Smooth muscle cell (in vitro differentiated cells): Measurements from ENCODE around the gene IPO5. TPM values are rescaled to one million over a fixed set of nuclear protein-coding genes. Genes with fewer than 3 reads are reported as not detected.

Source experiments
- DNase-seq: peaks from one replicate; lab custom pipeline; 2025; ENCODE audit not compliant: unreplicated experiment; lab: John Stamatoyannopoulos, UW
- H2AFZ ChIP-seq: fragments of 200-600 bp; sonication (generic); 2 replicates; pipeline ENCODE4 v1.6.0; 2016; ENCODE audit warnings: antibody characterized with exemption, low read depth, mild to moderate bottlenecking
- H3F3A ChIP-seq: fragments of 200-600 bp; sonication (generic); 2 replicates; pipeline ENCODE4 v1.6.0; 2017; ENCODE audit warnings: antibody characterized with exemption, low read depth
- H3K27ac ChIP-seq: fragments of 200-600 bp; sonication (generic); 2 replicates; pipeline ENCODE4 v1.5.1; 2016; ENCODE audit warnings: low read depth, mild to moderate bottlenecking
- H3K27me3 ChIP-seq: fragments of 200-600 bp; sonication (generic); 2 replicates; pipeline ENCODE4 v1.6.1; 2016; ENCODE audit warnings: low read depth, mild to moderate bottlenecking
- H3K36me3 ChIP-seq: fragments of 200-600 bp; sonication (generic); 2 replicates; pipeline ENCODE4 v1.5.1; 2016; ENCODE audit warnings: low read depth
- H3K4me1 ChIP-seq: fragments of 200-600 bp; sonication (generic); 2 replicates; pipeline ENCODE4 v1.5.1; 2016; ENCODE audit warnings: low read depth
- H3K4me2 ChIP-seq: fragments of 200-600 bp; sonication (generic); 2 replicates; pipeline ENCODE4 v1.6.0; 2016; ENCODE audit warnings: mild to moderate bottlenecking
- H3K4me3 ChIP-seq: fragments of 200-600 bp; sonication (generic); 2 replicates; pipeline ENCODE4 v1.5.1; 2016; ENCODE audit warnings: mild to moderate bottlenecking
- H3K79me2 ChIP-seq: fragments of 200-600 bp; sonication (generic); 2 replicates; pipeline ENCODE4 v1.6.0; 2016; ENCODE audit warnings: low read depth, mild to moderate bottlenecking
- H3K9ac ChIP-seq: fragments of 200-600 bp; sonication (generic); 2 replicates; pipeline ENCODE4 v1.6.0; 2016; ENCODE audit warnings: low read depth
- H3K9me3 ChIP-seq: fragments of 200-600 bp; sonication (generic); replicated peaks from 2 replicates; pipeline ENCODE4 v1.5.1; 2016; ENCODE audit warnings: low read depth
- H4K20me1 ChIP-seq: fragments of 200-600 bp; sonication (generic); 2 replicates; pipeline ENCODE4 v1.6.0; 2016; ENCODE audit warnings: low read depth
- CTCF ChIP-seq: fragments of 200-600 bp; sonication (generic); IDR thresholded peaks from 2 replicates; pipeline ENCODE4 v1.5.1; 2017; ENCODE audit warnings: borderline replicate concordance, mild to moderate bottlenecking, antibody characterized with exemption; ENCODE audit not compliant: insufficient read depth, poor library complexity, severe bottlenecking
- WGBS: methylation state at CpG from one replicate; pipeline ENCODE4 v1.1.7; 2016; ENCODE audit warnings: low lambda C conversion rate; 5-methylcytosine and 5-hydroxymethylcytosine counted together
- polyA plus RNA-seq: library from polyadenylated mRNA; unstranded; fragments of >200 nt; fragmentation: Nextera tagmentation; extraction: Ambion mirVana; gene quantifications from 2 replicates; pipeline ENCODE4 v1.2.1, GENCODE V29; 2016
- total RNA-seq: library from RNA; depleted of rRNA; stranded (reverse); fragments of >200 nt; gene quantifications from 2 replicates; pipeline ENCODE4 v1.2.3, GENCODE V29; 2014

Gene IPO5
- total and polyA plus RNA-seq, 2 experiments from 2014 or later: 42.9 to 78.6 TPM

- Histone ChIP-seq H3K9ac (no peak overlapping the region), H3K27me3 (no peaks in the 10 kb centered on the region), H3K4me2 (no peak overlapping the region), H3K36me3 (peaks cover 40% of the 10 kb centered on the region), H3K4me1 (peaks cover 11% of the 10 kb centered on the region), H3K9me3 (no peaks in the 10 kb centered on the region), H2AFZ (no peak overlapping the region), H3K27ac (no peak overlapping the region), H4K20me1 (no peaks in the 10 kb centered on the region), H3F3A (peaks cover 10% of the 10 kb centered on the region), H3K4me3 (no peak overlapping the region), H3K79me2 (no peaks in the 10 kb centered on the region)
- whole genome bisulfite sequencing: 97% methylated on average over 4 of the region's 4 CpGs
- no peak for DNase-seq
- TF ChIP-seq CTCF: no peak
Measured at GRCh38 chr13:98019186-98019585, 65.7 kb downstream of the IPO5 start.

- peaks cover 11% of the 10 kb centered on the region for H3K4me1 ChIP-seq
- H3K4me3 ChIP-seq: no peak overlapping the region
- peaks cover 10% of the 10 kb centered on the region for H3F3A ChIP-seq
- DNase-seq: no peak
- H4K20me1 ChIP-seq: no peaks in the 10 kb centered on the region
- 92% methylated on average over 3 of the region's 3 CpGs for WGBS
- peaks cover 40% of the 10 kb centered on the region for H3K36me3 ChIP-seq
- no peaks in the 10 kb centered on the region for H3K27me3 ChIP-seq
- no peak for TF ChIP-seq CTCF
- no peaks in the 10 kb centered on the region for H3K9me3 ChIP-seq
- no peak overlapping the region for H3K9ac ChIP-seq
- no peak overlapping the region for H2AFZ ChIP-seq
- H3K79me2 ChIP-seq: no peaks in the 10 kb centered on the region
- H3K27ac ChIP-seq: peak overlapping the region; percentile 73
- H3K4me2 ChIP-seq: no peak overlapping the region
Measured at GRCh38 chr13:98020271-98020670, 66.8 kb downstream of the IPO5 start.

- H3K4me2 ChIP-seq: peak overlapping the region; percentile 53
- peak overlapping the region; percentile 73 for H3K27ac ChIP-seq
- 0% methylated on average over 1 of the region's 1 CpG for whole genome bisulfite sequencing
- H3K9me3 ChIP-seq: no peaks in the 10 kb centered on the region
- peaks cover 10% of the 10 kb centered on the region for H3F3A ChIP-seq
- H3K4me3 ChIP-seq: no peak overlapping the region
- H3K9ac ChIP-seq: peak overlapping the region; percentile 37
- DNase-seq: no peak
- no peaks in the 10 kb centered on the region for H3K27me3 ChIP-seq
- no peaks in the 10 kb centered on the region for H3K79me2 ChIP-seq
- H3K4me1 ChIP-seq: peaks cover 11% of the 10 kb centered on the region
- H4K20me1 ChIP-seq: no peaks in the 10 kb centered on the region
- TF ChIP-seq CTCF: no peak
- H3K36me3 ChIP-seq: peaks cover 26% of the 10 kb centered on the region
- no peak overlapping the region for H2AFZ ChIP-seq
Measured at GRCh38 chr13:98022210-98022609, 68.7 kb downstream of the IPO5 start.

- no peak overlapping the region for H3K4me2 ChIP-seq
- 86% methylated on average over 7 of the region's 7 CpGs for WGBS
- no peak for DNase-seq
Measured at GRCh38 chr13:98025480-98026025, 72.1 kb downstream of the IPO5 start.

More at GRCh38 chr13:98025480-98026025, 72.1 kb downstream of the IPO5 start:
- Histone ChIP-seq H4K20me1 (no peaks in the 10 kb centered on the region), H3K36me3 (peaks cover 7% of the 10 kb centered on the region), H3K9me3 (no peaks in the 10 kb centered on the region), H2AFZ (no peak overlapping the region), H3K4me1 (peaks cover 11% of the 10 kb centered on the region), H3K27ac (no peak overlapping the region), H3K4me3 (no peak overlapping the region), H3K9ac (no peak overlapping the region), H3K79me2 (no peaks in the 10 kb centered on the region), H3K27me3 (no peaks in the 10 kb centered on the region), H3F3A (peaks cover 10% of the 10 kb centered on the region)
- no peak for TF ChIP-seq CTCF
